ENCODE results near the gene SOX8. TPM values are rescaled to one million over a fixed set of nuclear protein-coding genes. Genes with fewer than 3 reads are reported as not detected.

The SOX8 gene
- total and polyA plus RNA-seq, 10 of the 15 experiments (the other 5 are each of a cell fraction or from before 2014, with no cell fraction given): not detected

DNA sequence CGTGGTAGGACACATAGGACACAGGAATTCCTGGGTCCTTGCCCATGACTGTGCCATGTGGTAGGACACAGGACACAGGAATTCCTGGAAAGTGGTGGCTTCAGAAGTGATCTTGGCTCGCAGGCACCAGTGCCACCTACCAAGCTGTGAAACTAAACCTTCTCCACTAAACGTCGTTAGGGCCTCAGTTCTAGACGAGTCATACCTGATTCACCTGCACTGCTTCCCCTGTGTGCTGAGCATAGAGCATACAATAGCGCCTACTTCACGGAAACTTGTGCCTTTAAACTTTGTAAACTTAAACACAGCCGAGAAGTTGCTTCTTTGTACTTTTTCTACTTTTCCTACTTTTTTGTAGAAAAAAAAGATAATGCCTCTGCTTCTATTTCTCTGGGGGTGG, 4.8 kb downstream of the SOX8 start (continued):
- no peak for TF ChIP-seq BRCA1 (IDR thresholded peaks at IDR 0.05; ENCODE audit: low read depth, low read length)
- no peak for TF ChIP-seq HDAC6 (IDR thresholded peaks at IDR 0.05; ENCODE audit: unreplicated experiment)
- TF ChIP-seq, protein P1, sequence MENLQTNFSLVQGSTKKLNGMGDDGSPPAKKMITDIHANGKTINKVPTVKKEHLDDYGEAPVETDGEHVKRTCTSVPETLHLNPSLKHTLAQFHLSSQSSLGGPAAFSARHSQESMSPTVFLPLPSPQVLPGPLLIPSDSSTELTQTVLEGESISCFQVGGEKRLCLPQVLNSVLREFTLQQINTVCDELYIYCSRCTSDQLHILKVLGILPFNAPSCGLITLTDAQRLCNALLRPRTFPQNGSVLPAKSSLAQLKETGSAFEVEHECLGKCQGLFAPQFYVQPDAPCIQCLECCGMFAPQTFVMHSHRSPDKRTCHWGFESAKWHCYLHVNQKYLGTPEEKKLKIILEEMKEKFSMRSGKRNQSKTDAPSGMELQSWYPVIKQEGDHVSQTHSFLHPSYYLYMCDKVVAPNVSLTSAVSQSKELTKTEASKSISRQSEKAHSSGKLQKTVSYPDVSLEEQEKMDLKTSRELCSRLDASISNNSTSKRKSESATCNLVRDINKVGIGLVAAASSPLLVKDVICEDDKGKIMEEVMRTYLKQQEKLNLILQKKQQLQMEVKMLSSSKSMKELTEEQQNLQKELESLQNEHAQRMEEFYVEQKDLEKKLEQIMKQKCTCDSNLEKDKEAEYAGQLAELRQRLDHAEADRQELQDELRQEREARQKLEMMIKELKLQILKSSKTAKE (IDR thresholded peaks at IDR 0.05; ENCODE audit: low read depth, poor library complexity, severe bottlenecking): no peak
- TF ChIP-seq BMI1 (IDR thresholded peaks at IDR 0.05; ENCODE audit: borderline replicate concordance): no peak

DNA sequence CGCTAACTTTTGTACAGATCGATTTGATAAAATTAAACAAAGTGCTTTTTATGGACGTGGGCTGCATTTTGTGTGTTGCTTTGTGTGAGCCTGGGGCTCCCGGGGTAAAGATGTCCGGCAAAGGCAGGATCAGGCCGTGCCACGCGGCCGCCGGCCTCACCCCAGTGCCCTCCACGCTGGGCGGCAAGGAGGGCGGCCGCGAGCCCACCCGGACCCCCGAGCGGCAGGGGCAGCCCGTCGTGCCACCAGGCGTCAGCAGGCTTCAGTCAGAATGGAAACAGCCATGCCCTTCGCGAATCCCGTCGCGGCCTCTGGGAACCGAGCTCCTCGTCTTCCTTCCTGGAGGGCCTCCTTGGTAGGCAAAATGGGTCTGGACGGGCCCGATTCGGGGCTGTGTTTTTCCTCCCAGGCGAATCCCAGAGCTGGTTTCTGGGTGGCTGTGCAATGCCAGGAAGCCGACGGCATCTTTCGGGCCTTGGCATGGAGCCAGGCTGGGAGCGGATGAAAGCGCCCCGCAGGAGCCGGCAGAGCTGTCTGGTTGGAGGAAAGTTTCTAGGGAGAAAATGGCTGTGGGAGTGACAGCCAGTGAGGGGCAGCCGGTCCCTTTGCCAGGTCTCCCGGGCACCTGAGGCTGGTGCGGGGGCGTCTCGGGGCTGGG, 5.5 kb downstream of the SOX8 start:
- TF ChIP-seq BRCA1 (IDR thresholded peaks at IDR 0.05; ENCODE audit: low read depth, low read length): no peak
- TF ChIP-seq MYC (IDR thresholded peaks at IDR 0.05; ENCODE audit: insufficient read depth, insufficient read length, insufficient replicate concordance, low read length, severe bottlenecking): no peak
- TF ChIP-seq PAX8 (IDR thresholded peaks at IDR 0.05): no peak
- TF ChIP-seq CBFB (IDR thresholded peaks at IDR 0.05; ENCODE audit: low read depth): no peak
- TF ChIP-seq LARP7 (IDR thresholded peaks at IDR 0.05): no peak
- TF ChIP-seq NRF1 (conservative IDR thresholded peaks at IDR 0.05; ENCODE audit: low read depth, low read length): no peak
- TF ChIP-seq ETV6 (conservative IDR thresholded peaks at IDR 0.05 in 1 of 2, IDR thresholded peaks at IDR 0.05 in 1 of 2; ENCODE audit: borderline replicate concordance in 1 of 2, low read depth in 1 of 2): no peak
- TF ChIP-seq WRNIP1 (IDR thresholded peaks at IDR 0.05; ENCODE audit: borderline replicate concordance, low read depth, low read length): no peak
- TF ChIP-seq TARDBP (IDR thresholded peaks at IDR 0.05; ENCODE audit: borderline replicate concordance): no peak
- no peak for TF ChIP-seq HDGF (IDR thresholded peaks at IDR 0.05)
- no peak for TF ChIP-seq ASH2L (IDR thresholded peaks at IDR 0.05; ENCODE audit: borderline replicate concordance, low read depth)
- TF ChIP-seq ESRRA (IDR thresholded peaks at IDR 0.05; ENCODE audit: low read length): no peak
- TF ChIP-seq, protein P2, sequence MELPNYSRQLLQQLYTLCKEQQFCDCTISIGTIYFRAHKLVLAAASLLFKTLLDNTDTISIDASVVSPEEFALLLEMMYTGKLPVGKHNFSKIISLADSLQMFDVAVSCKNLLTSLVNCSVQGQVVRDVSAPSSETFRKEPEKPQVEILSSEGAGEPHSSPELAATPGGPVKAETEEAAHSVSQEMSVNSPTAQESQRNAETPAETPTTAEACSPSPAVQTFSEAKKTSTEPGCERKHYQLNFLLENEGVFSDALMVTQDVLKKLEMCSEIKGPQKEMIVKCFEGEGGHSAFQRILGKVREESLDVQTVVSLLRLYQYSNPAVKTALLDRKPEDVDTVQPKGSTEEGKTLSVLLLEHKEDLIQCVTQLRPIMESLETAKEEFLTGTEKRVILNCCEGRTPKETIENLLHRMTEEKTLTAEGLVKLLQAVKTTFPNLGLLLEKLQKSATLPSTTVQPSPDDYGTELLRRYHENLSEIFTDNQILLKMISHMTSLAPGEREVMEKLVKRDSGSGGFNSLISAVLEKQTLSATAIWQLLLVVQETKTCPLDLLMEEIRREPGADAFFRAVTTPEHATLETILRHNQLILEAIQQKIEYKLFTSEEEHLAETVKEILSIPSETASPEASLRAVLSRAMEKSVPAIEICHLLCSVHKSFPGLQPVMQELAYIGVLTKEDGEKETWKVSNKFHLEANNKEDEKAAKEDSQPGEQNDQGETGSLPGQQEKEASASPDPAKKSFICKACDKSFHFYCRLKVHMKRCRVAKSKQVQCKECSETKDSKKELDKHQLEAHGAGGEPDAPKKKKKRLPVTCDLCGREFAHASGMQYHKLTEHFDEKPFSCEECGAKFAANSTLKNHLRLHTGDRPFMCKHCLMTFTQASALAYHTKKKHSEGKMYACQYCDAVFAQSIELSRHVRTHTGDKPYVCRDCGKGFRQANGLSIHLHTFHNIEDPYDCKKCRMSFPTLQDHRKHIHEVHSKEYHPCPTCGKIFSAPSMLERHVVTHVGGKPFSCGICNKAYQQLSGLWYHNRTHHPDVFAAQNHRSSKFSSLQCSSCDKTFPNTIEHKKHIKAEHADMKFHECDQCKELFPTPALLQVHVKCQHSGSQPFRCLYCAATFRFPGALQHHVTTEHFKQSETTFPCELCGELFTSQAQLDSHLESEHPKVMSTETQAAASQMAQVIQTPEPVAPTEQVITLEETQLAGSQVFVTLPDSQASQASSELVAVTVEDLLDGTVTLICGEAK (IDR thresholded peaks at IDR 0.05; ENCODE audit: borderline replicate concordance): no peak
- H3K9ac ChIP-seq (ENCODE audit: control insufficient read depth, insufficient read depth, low read length): no peak overlapping the region
- no peak overlapping the region for H3K4me3 ChIP-seq
- H3K36me3 ChIP-seq (ENCODE audit: control insufficient read depth in 2 of 2, insufficient read depth in 2 of 2, low read length in 1 of 2): no peaks in the 10 kb centered on the region
- no peaks in the 10 kb centered on the region for H4K20me1 ChIP-seq (ENCODE audit: control insufficient read depth, insufficient read depth)
- H3K9me3 ChIP-seq (replicated peaks; ENCODE audit: control insufficient read depth, insufficient read depth, low read length): no peaks in the 10 kb centered on the region
- ChIA-PET SMC1A (ENCODE audit: uncharacterized antibody, unreplicated experiment) (no interaction called here), RAD21 (ENCODE audit: unreplicated experiment) (no interaction called here), POLR2A (no interaction called here), CTCF (no interaction called here)
- no peaks in the 10 kb centered on the region for H3K4me1 ChIP-seq (ENCODE audit: control insufficient read depth, insufficient read depth, low read length)
- WGBS (ENCODE audit: insufficient coverage, insufficient replicate concordance, low lambda C conversion rate, missing lambda C conversion rate): 79% methylated on average over 44 of the region's 44 CpGs
- FAIRE-seq (no peak), ATAC-seq (no peak), DNase-seq (ENCODE audit: low read depth, low spot score) (no peak)
- BruUV-seq (replicated peaks): no TSS peak
- intact Hi-C loops (cut with micrococcal nuclease; ENCODE audit: unreplicated experiment) (no loop called here), in situ Hi-C loops (cut with MboI) (no loop called here)
- no peaks in the 10 kb centered on the region for H3K79me2 ChIP-seq (ENCODE audit: control insufficient read depth, insufficient read depth, low read length)
- H3K27ac ChIP-seq (ENCODE audit: control insufficient read depth, insufficient read depth): no peak overlapping the region
- H3K27me3 ChIP-seq (replicated peaks in 1 of 2; ENCODE audit: control insufficient read depth in 2 of 2, insufficient read depth in 2 of 2, low read length in 1 of 2): no peaks in the 10 kb centered on the region
- no peak overlapping the region for H3K4me2 ChIP-seq (ENCODE audit: control insufficient read depth, insufficient read depth)
- H2AFZ ChIP-seq (ENCODE audit: control insufficient read depth, low read depth, low read length): no peak overlapping the region

All from GM12878 (cell line).